Stimulated activated CD4-positive, alpha-beta T cell treated with anti-CD3 and anti-CD28 coated beads, Interleukin-12 subunit alpha, Interleukin-12 subunit beta, amount 100 ng/mL, for 24 hours (primary cell): ENCODE data around the gene DNAJC21.

Experiments used
- DNase-seq, 2 experiments: peaks; one replicate each; pipeline ENCODE4 v3.0.0-alpha.2; 2020; ENCODE audit warnings: low read depth in 2 of 2

The DNAJC21 gene

DNA sequence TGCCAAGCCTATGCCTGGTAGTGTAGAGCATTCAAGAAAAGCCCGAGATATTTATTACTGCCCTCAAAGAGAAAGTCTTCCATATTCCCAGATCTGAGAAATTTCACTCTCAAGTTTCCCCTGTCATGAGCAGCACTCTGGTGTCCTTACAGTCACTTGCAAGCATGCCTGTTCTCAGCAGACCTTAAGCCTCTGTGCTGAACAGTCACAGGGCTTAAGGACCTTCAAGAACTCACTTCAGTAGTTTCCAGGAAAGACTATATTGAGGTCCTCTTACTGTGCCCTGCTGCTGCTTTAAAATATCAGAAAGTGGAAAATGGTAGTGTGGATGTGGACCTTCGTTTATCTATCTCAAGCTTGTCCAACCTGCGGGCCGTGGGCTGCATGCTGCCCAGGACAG is 53.5 kb downstream of the DNAJC21 start:
- DNase-seq: no peak

DNA sequence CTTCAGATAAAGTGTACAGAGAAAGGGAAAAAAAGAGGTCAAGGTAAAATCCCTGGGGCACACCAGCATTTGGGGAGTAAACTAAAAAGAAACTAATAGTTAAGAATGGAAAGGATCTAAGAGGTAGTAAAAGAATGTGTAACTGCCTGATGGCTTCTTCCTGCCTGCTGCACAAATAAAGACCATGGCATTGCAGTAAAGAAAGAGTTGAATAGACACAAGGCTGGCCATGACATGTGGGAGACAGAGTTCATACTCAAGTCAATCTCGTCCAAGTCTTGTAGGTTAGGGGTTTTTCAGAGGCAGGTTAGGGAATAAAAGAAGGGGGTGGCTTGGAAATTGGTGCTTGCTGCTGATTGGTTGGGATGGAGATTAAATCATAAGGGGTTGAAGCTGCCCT is 57.6 kb downstream of the DNAJC21 start:
- no peak for DNase-seq

DNA sequence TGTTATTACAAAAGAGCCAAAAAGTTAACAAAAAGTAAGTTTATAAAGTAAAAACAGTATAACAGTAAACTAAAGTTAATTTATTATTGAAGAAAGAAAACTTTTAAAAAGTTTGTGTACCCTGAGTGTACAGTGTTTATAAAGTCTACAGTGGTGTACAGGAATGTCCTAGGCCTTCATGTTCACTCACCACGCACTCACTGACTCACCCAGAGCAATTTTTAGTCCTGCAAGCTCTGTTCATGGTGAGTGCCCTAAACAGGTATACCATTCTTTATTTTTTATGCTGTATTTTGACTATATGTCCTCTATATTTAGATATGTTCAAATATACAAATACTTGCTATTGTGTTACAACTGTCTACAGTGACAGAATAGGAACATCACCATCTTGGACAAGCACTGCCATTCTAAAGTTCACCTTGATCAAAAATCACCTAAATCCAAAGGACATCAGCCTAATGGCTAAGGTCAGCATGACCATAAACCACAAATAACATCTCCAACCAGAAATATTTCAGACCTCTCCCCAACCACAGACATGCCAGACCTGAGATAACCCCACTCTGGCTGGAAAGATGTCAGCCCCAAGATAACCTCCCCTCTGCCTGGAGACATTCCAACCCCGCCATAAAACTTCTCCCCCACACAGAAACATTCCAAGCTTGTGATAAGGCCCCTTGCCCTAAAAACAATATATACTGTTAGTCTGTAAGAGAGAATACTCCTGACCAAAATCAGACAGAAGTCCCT is 62.3 kb downstream of the DNAJC21 start:
- DNase-seq: no peak

DNA sequence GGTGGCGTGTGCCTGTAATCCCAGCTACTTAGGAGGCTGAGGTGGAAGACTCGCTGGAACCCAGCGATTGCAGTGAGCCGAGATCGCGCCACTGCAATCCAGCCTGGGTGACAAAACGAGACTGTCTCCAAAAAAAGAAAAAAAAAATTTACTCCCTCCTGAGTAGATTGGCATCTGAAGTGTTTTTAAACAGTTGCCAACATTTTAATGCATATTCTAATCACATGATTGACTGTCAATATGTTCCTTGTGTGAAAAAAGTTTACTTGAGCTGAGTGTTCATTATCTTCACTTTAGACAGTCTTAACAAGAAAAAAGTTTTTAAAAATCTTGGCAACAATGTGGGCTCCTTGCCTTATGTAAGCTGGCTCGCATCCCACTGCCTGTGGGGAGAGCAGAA is 64.6 kb downstream of the DNAJC21 start:
- no peak for DNase-seq

DNA sequence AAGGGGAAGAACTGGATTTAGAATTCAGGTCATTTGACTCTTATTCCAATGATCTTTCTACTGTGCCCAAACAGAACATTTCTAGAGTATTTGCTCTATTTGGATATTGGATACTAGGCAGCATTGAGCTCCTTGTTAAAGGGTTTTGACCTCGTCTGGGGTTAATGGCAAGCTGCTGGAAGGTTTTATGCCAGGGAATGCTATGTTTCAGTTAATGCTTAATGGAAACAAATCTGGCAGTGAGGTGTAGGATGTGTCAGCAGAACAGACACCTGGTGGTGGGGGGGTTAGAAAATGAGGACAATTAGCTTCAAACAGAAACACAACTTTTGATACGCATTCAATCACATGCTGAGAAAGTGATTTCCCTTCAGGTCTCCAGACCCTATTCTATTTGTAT is 66.9 kb downstream of the DNAJC21 start:
- no peak for DNase-seq

DNA sequence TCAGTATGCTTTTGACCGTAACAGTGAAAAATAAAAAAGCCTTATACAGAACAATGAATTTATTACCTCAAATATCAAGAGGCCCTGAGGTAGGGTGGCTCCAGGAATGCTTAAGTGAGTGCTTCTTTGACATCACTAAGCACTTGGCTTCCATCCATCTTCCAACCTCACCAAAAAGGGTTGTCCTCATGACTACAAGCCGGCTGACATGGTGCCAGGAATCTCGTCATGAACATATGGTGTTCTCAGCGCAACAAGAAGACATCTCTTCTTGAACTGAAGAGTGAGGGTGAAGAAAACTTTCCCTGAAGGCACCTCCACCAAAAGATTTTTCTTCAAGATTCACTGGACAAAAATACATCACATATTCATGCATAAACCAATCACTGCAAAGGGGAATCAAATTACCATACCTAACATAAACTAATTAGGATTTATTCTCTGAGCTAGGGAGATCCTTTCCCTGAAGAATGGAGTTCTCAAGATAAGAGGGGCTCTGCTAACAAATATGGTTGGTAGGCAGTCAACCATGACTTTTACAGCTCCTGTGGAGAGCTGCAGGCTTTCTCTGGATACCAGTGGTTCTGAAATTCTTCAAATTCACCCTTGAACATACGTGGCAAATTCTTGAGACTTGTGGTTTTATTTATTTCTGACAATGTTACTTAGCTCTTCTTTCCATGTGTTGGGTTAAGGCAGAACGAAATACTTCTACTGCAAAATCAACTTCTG is 68.9 kb downstream of the DNAJC21 start:
- no peak for DNase-seq

DNA sequence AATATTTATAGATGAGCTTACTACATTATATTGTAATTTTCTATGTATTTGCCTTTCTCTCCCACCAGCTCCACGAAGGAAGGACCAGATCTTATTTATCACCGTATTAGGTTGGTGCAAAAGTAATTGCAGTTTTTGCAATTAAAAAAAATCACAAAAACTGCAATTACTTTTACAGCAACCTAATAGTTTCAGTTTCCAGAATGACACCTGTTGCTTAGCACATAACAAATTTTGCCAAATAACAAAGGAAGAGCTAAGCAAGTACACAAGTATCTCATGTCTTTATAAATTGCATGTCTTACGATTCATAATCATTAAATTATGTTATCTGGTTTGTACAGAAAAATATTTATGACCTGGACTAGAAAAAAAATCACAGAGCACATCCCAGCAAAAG is 72.5 kb downstream of the DNAJC21 start:
- DNase-seq: no peak

DNA sequence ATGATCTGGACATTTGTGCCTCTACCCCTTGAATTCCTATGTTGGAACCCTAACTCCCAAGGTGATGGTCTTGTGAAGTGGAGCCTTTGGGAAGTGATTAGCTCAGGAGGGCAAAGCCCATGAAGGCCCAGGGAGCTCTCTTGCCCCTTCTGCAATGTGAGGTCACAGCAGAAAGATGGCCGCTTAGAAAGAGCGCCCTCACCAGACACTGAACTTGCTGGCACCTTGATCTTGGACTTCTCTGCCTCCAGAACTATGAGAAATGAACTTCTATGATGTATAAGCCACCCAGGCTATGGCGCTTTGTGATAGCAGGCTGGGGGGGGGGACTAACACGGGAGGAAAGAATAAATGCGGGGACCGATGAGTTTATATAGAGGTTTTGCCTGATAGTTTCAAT is 73.1 kb downstream of the DNAJC21 start:
- DNase-seq: no peak

DNA sequence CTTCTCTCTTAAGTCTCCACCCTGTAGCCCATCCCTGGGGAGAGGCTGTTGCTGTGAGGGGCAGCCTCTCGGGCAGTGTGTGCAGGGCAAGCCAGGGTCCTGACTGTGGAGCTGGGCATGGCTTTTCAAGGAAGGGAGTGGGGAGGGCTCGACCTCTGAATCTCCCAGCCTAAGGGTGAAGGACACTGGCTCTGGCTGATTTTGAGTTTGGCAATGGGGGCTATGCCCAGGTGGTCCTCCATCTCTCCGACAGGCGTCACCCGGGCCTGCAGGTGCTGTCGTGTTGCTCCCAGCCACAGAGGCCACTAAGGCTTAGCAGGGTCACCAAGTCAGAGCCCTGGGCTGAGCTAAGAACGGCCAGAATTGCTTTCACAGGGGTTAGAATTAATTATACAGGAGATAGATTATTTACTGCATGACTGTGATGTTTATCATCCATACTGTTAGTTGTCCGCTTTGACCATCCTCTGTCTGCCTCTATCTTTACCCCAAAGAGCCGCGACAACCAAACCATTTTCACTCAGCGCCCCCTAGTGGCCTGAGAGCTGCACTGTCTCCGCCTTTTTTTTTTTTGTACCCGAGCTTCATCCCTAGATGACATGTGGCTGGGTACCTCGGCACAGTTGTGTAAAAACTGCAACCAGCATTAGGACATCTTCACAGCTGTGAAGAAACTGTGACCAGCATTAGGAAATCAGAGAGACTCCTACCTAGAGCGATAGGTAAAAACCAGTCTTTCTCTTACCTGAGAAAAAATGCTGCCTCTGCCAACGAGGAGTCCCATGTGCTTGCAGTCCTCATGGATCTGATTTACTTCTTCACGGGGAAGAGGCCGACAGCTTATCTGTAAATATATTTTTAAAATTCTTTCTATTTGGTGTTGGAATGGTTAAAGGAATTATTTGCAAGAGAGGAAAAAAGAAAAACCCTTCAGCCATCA is 73.9 kb downstream of the DNAJC21 start:
- DNase-seq: peak; percentile 11 to 50

DNA sequence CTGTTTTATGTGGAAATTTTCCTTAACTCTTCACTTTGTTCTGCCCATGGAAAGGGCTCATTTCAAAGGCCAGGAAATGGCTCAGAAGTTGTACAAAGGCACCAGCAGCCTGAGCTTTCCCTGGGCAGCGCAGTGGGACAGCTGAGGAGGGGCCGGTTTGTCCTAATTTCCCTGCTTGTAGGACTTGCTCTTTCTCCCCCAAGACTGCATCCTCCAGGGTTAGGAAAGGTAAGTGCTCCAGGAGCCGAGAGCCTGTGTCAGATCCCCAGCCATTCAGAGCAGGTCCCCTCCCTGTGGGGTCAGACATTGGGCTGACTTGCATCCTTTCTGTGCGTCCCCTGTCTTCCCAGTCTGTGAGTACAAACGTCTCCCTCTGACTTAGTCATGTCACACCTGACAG is 74.8 kb downstream of the DNAJC21 start:
- no peak for DNase-seq

DNA sequence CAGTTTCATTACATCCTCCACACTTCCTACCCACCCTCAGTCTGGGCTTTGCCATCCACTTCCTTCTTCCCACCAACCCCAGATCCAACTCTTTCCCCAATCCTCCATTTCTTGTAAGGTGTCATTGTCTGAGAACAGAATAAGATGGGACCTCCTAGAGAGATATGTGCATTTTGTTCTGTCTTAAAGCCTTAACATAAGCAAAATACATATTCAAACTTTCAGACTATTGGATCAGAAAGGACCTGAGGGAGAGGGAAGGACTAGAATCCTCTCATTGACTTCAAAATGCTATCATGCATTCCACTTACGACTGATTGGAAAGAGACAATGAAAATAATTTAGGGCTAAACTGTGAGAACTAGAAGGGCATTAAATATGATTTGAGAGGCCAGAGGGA is 75.4 kb downstream of the DNAJC21 start:
- DNase-seq: no peak
